Fibroblast of the aortic adventitia (primary cell): ENCODE data around the gene COL16A1. TPM values are rescaled to one million over a fixed set of nuclear protein-coding genes. Genes with fewer than 3 reads are reported as not detected.

ENCODE experiments used
- DNase-seq: peaks from one replicate; pipeline ENCODE4 v3.0.0-alpha.2; 2010; ENCODE audit warnings: low read depth
- H3K4me3 ChIP-seq: 2 replicates; pipeline ENCODE4 v1.5.1; 2011; ENCODE audit warnings: low read depth, mild to moderate bottlenecking, control low read depth, low read length, moderate library complexity
- CTCF ChIP-seq: IDR thresholded peaks from 2 replicates; pipeline ENCODE4 v1.5.1; 2011; ENCODE audit warnings: mild to moderate bottlenecking, low read length, control low read depth, inconsistent platforms; ENCODE audit not compliant: insufficient read depth
- total RNA-seq: library from RNA; depleted of rRNA; stranded (reverse); fragments of >200 nt; gene quantifications from 2 replicates; pipeline ENCODE4 v1.2.3, GENCODE V29; 2012; ENCODE audit warnings: low replicate concordance

Gene COL16A1
- total RNA-seq, 1 donor = 133 TPM

- DNase-seq = no peak
- no peak for TF ChIP-seq CTCF
- no peak overlapping the region for H3K4me3 ChIP-seq
Observed at GRCh38 chr1:31732751-31733289, 29.0 kb upstream of the COL16A1 start.

DNA sequence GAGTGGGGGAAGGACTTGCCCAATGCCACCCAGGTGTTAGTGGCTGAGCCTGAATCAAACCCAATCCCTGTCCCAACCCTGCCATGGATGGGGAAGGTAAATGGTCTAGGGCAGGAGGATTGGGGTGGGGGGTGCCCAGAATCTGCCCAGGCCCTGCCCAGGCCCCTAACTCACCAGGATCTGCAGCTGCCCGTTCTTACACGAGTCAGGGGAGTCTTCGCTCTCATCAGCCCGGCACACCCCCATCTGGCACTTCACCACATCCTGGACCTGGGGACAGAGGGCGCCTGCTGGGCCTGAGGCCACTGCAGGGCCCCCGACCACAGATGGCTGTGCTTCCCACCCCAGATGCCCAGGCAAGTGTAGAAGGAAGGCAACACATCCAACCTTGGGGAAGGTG is 28.5 kb upstream of the COL16A1 start:
- TF ChIP-seq CTCF = no peak
- no peak for DNase-seq
- no peak overlapping the region for H3K4me3 ChIP-seq

- no peak for TF ChIP-seq CTCF
- DNase-seq = no peak
- H3K4me3 ChIP-seq = no peak overlapping the region
Observed at GRCh38 chr1:31731049-31731565, 27.3 kb upstream of the COL16A1 start.

- no peak for TF ChIP-seq CTCF
- no peak for DNase-seq
- no peak overlapping the region for H3K4me3 ChIP-seq
Observed at GRCh38 chr1:31730336-31731048, 26.7 kb upstream of the COL16A1 start.

DNA sequence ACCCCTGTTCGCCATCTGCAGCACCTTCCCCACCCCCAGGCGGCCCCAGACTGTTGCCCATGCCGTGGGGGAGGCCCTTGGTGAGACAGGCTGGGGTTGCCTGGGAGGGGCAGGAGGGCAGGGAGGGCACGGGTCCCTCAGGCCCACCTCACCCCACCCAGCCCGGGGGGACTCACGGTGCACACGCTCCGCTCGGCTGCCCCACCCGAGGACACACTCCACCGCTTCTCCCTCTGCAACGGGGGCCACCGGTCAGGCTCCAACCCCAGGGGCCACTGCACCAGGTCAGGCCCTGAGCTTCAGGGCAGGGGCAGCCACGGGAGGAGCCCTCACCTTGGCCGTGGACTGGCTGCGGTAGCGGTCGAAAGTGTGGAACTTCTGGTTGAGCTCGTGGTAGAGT is 24.0 kb upstream of the COL16A1 start:
- TF ChIP-seq CTCF = no peak
- no peak for DNase-seq
- no peak overlapping the region for H3K4me3 ChIP-seq

DNA sequence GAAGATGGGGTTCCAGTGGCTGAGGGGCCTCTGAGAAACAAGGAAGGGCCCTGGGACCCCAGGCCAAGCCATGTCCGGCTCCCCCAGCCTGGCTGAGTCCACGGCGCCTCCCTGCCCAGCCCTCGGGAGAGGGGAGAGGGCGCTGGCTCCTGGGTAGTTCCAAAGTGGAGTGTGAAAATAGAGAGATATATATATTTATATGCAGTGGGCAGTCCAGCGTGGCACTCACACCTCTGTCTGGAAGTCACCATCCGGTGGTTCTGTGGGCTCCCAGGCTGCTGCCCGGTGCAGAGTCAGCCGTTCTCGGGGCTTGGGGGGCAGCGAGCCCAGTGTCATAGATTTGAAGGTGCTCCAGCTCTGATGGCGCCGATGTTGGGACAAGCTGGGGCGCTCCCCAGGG is 23.4 kb upstream of the COL16A1 start:
- TF ChIP-seq CTCF = no peak
- H3K4me3 ChIP-seq = no peak overlapping the region
- DNase-seq = no peak

DNA sequence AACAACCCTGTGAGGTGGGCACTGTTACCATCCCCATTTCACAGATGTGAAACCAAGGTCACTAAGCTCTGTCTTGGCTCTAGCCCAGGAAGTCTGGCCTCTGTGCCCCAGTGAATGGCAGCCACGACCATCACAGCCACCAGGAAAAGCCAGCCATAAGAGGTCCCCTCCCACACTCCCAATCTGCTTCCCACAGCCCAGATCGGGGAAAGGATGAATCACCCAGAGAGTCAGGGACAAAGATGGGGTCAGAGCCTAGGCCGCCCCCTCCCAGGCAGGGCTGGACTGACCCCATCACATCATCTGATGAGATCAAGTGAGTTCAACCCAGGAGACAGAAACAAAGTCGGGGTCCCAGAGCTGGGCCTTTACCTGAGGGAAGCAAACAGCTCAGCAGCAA is 22.9 kb upstream of the COL16A1 start:
- TF ChIP-seq CTCF = no peak
- no peak overlapping the region for H3K4me3 ChIP-seq
- DNase-seq = no peak
